Stimulated activated memory B cell treated with anti-CD40 and anti-IgM and Interleukin-4, amounts not matched to agents 10 μg/mL and 1 μg/mL and 100 μg/mL, for 72 hours (primary cell): ENCODE results near the gene SMAGP.

ENCODE experiments used
- ATAC-seq: fragments of 150-1000 bp; cut with Tn5 transposase; 2 replicates; pipeline ENCODE4 v1.10.0; 2021
- H3K27ac Mint-ChIP-seq: one replicate; pipeline ENCODE4 v1.8.0; 2022; ENCODE audit warnings: mild to moderate bottlenecking, mixed read lengths
- H3K27me3 Mint-ChIP-seq: one replicate; pipeline ENCODE4 v1.8.0; 2022; ENCODE audit warnings: mixed read lengths
- H3K36me3 Mint-ChIP-seq: one replicate; pipeline ENCODE4 v1.8.0; 2022; ENCODE audit warnings: mixed read lengths
- H3K4me1 Mint-ChIP-seq: one replicate; pipeline ENCODE4 v1.8.0; 2022; ENCODE audit warnings: mixed read lengths
- H3K4me3 Mint-ChIP-seq: one replicate; pipeline ENCODE4 v1.8.0; 2022; ENCODE audit warnings: mild to moderate bottlenecking, moderate library complexity, mixed read lengths
- H3K9me3 Mint-ChIP-seq: one replicate; pipeline ENCODE4 v1.8.0; 2022; ENCODE audit warnings: mixed read lengths

SMAGP gene

GRCh38 chr12:51198568-51199365 lies 71.4 kb downstream of the SMAGP start:
- Mint-ChIP-seq H3K27me3 (no peaks in the 10 kb centered on the region), H3K36me3 (peaks cover 7% of the 10 kb centered on the region), H3K4me3 (no peak overlapping the region), H3K27ac (no peak overlapping the region), H3K4me1 (no peaks in the 10 kb centered on the region), H3K9me3 (no peaks in the 10 kb centered on the region)
- ATAC-seq = no peak

- H3K27ac Mint-ChIP-seq = no peak overlapping the region
- H3K4me3 Mint-ChIP-seq = no peak overlapping the region
- H3K4me1 Mint-ChIP-seq = no peaks in the 10 kb centered on the region
- H3K27me3 Mint-ChIP-seq = no peaks in the 10 kb centered on the region
- H3K9me3 Mint-ChIP-seq = no peaks in the 10 kb centered on the region
- peaks cover 7% of the 10 kb centered on the region for H3K36me3 Mint-ChIP-seq
- ATAC-seq = no peak
These were observed 72.3 kb downstream of the SMAGP start for GRCh38 chr12:51197736-51198567.

GRCh38 chr12:51196547-51196946 lies 73.7 kb downstream of the SMAGP start:
- Mint-ChIP-seq H3K4me1 (no peaks in the 10 kb centered on the region), H3K9me3 (no peaks in the 10 kb centered on the region), H3K27ac (no peak overlapping the region), H3K4me3 (no peak overlapping the region), H3K27me3 (no peaks in the 10 kb centered on the region), H3K36me3 (peaks cover 16% of the 10 kb centered on the region)
- ATAC-seq = no peak

GRCh38 chr12:51195841-51196240 lies 74.4 kb downstream of the SMAGP start:
- Mint-ChIP-seq H3K4me1 (no peaks in the 10 kb centered on the region), H3K27ac (no peak overlapping the region), H3K27me3 (no peaks in the 10 kb centered on the region), H3K4me3 (no peak overlapping the region), H3K9me3 (no peaks in the 10 kb centered on the region), H3K36me3 (peaks cover 17% of the 10 kb centered on the region)
- ATAC-seq = no peak
